ENCODE data around the gene CNTNAP2.

The CNTNAP2 gene

DNA sequence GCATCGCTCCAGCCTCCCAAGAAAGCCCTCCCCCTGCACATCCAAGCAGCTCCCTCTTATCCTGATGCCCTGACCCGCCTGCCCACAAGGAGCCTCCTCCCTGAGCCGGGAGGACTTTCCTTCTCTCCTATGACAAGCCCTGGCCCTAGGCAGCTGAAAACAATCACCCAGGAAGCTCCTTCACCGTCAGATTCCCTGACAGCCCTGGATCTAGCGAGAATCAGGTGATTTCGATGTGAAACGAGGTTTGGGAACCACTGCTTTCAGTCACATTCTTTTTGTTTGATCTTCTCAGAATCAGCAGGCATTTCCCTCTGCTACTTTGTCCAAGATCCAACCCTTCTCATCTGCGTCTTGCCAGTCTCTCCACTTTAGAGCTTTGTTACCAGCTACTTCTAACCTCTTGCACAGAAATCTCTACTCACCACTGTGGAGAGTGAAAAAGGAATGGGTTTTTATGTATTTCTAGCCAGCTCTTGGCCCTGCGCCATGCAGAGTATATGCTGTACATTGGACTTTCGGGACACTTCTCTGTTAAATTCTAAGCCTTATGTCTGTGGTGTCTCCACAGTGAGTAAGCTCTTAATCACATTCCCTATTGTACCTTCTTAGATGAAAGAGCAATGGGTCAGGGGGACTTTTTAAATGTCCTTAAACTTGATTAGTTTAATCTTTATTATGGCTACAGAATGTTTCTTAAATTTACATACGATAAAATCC is 2220.8 kb downstream of the CNTNAP2 start:
- DNase-seq, result no peak

- no peak for DNase-seq
Observed at GRCh38 chr7:148337995-148338747, 2221.6 kb downstream of the CNTNAP2 start.

DNA sequence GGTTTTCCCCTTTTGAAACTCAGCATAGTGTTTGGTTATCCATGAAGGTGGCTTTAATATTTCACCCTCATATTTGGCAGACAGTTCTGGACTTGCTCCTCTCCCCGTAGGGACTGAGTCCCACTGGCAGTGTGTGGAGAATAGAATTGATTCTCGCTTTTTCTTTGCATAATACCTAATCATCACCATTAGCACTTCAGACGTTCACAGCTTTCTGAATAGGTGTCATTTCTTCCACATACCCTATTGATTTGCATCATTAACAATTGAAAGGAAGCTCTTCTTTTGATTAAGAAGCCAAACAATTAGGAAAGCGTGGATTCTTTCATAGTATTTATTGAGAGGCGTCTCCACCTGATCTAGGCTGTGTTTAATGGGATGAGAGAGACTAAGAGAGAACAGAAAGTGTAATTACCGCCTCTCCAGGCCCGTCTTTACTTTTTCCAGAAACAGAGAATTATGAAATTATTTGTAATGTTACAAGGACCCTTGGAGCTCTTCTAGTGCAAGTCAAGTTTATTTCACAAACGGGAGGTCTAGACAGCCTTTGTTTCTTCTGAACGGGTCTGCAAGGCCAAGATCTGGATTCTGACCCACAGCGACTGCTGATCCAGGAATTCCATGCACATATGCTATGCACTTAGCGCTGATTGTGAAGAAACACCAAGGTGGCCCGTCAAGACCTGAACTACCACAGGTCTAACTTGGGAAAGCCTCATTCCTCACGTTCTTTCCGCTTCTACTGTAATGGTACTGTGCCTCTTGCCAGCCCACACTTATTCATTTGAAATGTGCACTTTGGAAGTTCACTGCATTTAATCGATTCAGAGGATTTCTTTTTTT is 2224.1 kb downstream of the CNTNAP2 start:
- DNase-seq, result no peak

DNA sequence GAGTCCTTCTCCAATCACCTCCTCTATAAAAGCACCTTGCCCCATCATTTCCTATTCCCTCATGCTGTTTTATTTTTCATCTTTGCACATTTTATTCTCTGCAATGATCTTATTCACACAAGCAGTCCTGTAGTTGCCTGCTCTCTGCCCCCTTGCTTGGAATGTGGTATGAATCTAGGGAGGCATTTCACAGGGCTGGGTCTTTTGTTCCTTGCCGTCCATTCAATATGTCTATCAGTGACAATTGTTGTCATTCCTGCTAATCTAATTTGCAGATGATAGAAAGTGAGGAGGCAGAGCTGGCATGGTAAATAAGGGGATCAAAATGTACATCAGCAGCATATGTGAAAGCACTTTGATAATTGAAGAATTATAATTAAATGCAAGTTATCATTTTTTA is 2227.8 kb downstream of the CNTNAP2 start:
- DNase-seq, result no peak

DNA sequence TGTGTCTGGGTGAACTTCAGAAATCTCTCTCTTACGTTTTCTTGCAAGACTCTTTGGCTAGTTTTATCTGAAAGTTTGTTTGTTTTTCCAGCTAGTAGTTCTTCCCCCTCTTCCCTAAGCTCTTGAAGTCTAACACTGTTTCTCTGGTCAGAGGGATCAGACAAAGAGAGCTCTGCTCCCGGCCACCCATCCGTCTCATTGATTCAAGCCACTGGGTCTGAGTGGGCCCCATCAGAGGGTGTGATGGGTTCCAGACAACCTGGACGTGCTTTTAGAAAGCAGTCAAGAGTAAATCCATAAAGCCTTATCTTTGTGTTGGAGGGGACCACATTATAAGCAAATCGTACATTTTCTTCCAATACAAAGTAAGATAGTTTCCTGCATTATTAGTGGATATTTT is 2231.4 kb downstream of the CNTNAP2 start:
- no peak for DNase-seq

DNA sequence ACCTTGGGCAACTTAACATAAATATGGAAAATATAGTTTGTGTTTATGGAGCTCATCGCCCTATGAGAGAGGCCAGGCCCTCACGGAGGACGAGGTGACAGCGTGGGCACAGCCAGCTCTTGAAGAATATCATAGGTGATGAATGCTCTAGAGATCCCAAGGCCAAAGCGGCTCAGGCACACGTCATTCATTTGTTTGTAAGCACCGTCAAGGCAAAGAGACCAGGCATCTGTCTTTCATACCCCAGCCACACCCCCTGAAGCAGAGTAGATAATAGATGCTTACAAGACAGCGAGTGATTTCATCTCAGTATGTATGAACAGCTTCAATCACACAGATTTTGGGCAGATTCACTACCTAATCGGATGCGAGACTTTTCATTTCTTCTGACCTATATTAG is 2231.9 kb downstream of the CNTNAP2 start:
- DNase-seq, result no peak

- DNase-seq, result no peak
Observed at GRCh38 chr7:148356303-148356702, 2239.7 kb downstream of the CNTNAP2 start.

- no peak for DNase-seq
Observed at GRCh38 chr7:148362541-148362940, 2245.9 kb downstream of the CNTNAP2 start.

GRCh38 chr7:148367731-148368475 is 2251.3 kb downstream of the CNTNAP2 start:
- no peak for DNase-seq

DNA sequence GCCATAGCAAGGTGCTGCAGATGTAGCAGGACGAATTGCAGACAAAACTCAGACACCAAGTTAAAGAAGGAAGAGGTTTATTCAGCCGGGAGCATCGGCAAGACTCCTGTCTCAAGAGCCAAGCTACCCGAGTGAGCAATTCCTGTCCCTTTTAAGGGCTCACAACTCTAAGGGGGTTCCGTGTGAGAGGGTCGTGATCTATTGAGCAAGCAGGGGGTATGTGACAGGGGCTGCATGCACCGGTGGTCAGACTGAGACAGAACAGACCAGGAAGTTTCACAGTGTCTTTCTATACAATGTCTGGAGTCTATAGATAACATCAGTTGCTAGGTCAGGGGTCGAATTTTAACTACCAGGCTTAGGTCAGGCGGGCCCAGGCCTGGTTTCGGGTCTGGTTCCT is 2252.0 kb downstream of the CNTNAP2 start:
- no peak for DNase-seq

DNA sequence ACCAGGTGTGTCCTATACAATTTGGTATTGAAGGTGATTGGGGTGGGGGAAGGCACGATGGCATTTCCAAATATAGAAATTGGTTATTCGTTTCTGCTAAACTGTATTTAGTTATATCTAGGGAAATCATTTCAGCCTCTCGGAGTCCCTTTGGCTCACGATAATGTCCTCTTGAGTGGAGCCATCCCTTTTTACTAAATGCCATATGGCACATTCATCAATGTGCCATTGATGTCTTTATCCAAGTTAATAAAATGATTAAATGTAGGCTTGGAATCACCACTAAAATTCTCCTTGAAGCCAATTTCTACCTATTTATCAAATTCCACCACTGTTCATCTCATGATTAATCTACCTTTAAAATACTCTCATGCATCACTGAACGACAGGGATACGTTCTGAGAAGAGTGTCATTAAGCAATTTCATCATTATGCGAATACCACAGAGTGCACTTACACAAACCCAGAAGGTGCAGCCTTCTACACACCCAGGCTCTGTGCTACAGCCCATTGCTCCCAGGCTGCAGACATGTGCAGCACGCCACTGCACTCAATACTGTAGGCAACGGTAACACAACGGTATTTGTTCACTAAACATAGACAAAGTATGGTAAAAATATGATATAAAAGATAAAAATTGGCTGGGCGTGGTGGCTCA is 2254.8 kb downstream of the CNTNAP2 start:
- DNase-seq, result no peak

DNA sequence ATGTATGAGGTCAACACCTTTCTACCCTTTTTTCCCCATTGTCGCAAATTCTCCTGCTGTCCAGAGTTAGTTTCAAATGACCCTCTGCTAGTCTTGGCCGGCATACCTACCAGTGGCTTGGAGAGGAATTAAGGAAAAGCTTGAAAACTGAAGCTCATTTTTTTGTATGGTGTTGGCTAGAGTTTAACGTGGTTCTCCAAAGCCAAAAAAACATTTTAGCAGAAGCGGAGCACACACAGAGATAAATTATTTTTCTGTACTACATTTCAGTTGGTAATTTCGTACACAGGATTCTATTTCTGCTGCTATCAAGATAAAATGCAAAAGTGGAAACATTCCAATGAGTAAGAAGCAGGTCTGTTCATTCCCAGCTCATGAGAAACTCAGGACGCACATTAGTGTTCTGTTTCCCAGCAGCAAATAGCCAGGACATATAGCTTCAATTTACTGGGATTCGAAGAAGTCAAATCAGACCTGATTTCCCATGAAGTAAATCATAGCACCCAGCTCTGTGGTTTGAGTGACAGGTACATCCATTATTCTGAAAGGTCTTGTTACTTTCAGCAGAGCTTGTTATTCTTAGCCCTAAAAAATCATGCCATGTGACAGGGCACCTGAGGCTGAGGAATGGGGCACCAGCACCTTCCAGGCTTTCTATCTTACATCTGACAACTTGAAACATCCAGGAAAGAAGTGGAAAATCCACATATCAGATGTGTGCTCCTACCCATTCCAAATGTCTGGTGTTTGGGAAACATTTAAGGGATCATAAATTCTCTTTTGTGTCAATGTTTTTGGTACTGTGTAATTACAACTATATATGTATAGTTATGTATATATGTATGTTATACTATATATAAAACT is 2258.0 kb downstream of the CNTNAP2 start:
- no peak for DNase-seq

DNA sequence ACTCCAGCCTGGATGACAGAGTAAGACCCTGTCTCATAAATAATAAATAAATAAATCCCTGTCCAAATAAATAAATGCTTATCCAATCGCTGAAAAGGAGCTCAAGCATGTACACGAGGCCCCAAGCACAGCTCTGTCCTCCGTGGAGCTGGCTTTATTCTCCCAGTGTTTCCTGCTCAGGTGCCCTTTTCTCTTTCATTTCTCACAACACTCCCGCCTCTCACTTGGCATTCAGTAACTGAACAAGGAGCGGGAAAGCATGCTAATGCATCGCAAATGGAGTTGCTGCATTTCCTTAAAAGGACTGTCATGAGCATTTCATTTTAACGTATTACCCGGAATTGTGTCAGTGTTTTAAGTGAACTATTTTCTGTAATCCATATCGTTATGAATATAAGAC is 2263.1 kb downstream of the CNTNAP2 start:
- DNase-seq, result no peak

DNA sequence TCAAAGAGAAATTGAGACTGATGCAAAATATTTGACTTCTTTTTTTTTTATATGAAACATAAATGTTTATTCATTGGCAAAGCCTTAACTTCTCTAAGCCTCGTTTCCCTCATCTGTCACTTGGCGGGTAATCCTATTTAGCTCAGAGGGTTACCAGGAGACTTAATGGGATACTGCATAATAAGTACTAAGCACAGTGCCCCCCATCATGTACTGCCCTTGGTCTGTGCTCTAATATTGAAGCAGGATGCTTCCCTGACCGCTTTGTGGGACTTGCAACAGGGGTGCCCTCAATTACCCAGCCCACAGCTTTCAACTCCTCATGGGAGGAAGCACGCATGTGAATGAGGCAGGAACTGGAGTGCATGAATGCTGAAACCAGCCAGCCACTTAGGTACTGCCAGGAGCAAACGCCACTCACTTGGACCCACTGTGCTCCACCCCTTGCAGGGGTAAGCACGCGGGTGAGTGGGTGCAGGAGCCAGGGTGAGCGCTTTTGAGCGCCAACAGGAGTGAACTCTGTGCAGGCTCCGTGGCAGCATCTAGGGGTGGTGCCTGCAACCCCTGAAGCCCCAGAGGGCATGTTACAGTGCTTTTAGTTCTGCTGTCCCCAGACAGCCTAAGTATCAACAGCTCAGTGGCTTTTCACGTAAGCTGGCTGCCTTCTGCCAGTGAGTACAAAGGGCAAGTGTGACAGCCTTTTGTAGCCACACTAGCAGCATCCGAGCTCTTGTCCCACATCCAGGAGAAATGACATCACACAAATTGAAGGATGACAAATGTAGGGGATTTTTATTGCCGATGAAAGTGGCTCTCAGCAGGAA is 2264.2 kb downstream of the CNTNAP2 start:
- DNase-seq, result no peak

GRCh38 chr7:148382596-148382995 is 2266.0 kb downstream of the CNTNAP2 start:
- no peak for DNase-seq

DNA sequence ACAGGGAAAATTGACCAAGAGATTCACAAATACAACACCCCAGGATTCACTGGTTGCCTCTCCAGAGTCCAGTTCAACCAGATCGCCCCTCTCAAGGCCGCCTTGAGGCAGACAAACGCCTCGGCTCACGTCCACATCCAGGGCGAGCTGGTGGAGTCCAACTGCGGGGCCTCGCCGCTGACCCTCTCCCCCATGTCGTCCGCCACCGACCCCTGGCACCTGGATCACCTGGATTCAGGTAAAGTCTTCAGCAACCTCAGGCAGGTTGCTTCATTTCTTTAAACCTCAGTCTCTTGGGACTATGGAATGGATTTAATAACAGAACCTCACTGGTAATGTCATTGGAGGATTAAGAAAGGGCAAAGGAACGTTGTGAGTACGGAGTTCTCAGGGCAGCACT is 2267.1 kb downstream of the CNTNAP2 start:
- DNase-seq, result no peak

DNA sequence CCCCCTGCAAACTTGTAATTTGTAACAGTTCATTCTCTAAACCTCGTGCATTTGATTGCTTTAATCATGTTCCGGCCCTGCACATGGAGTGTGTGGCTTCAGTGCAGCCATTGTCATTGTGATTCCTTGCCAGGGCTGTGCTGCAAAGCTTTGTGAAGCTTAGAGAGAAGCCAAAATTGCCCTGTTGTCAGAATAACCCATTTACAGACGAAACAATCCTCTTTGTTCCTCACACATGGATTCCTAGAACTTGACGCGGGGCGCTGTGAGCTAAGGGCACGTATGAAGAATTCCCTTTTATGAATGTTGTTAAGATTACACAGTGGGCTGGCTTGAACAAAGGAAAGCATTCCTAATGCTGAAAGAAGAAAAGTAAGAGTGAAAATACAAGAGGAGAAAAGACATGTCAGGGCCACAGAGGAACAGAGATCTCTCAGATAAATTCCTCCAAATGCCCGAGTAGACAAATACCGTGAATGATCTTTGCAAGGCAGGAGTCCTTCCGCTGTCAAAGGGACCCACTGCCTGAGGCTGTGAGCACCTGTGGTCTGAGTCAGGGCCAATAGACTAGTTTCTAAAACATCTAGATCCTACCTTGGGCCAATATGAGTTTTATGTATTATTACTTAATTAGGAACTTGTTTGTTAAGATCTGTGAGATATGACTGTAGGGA is 2268.5 kb downstream of the CNTNAP2 start:
- DNase-seq, result no peak

DNA sequence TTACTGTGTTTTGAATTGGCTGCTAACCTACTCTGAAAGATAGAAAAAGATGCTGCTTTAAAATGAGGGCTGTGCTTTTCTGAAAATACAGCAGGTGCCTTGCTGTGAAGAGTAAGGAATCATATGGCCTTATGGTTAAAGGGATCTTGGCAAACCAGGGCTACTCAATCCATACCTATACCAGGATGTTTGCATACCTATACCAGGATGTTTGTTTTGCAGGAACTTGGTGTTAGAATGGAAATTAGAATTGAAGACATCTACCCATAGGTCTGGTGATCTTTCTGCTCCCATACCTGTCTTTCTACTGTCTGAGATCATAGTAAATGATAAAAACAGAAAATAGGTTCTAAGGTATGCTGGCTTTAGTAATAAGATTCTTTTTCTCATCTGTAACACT is 2273.8 kb downstream of the CNTNAP2 start:
- DNase-seq, result no peak

DNA sequence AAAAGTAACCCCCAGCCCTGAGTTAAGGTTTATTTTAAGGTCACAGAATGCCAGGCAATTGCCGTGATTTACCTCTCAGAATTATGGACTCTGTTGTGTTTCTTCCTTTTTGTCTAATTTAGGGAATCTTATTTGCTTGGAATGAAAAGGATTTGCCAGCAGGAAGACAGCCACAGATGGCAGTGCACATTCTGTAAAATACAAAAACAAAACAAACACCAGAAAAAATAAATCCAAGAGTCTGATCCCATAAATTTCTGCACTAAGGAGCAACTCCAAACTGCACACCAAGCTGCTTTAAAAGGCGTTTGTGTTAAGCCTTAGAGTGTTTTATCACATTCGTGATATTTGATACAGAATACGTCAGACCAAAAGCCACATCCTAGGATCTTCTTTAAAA is 2275.0 kb downstream of the CNTNAP2 start:
- DNase-seq, result no peak

- no peak for DNase-seq
Observed at GRCh38 chr7:148394582-148394981, 2278.0 kb downstream of the CNTNAP2 start.
